Measurements from ENCODE around the gene CHPT1. TPM values are rescaled to one million over a fixed set of nuclear protein-coding genes. Genes with fewer than 3 reads are reported as not detected.

CHPT1 gene
- total and polyA plus RNA-seq, 9 of the 15 experiments (the other 6 are each of a cell fraction or from before 2014, with no cell fraction given), result 15.3 to 210 (median 91.9) TPM

GRCh38 chr12:101772012-101772775 is 74.8 kb downstream of the CHPT1 start:
- CTCF ChIA-PET (ENCODE audit: low intra/inter-chr PET ratio), result interaction anchor here (1.2 to 3.1 kb wide), 2 partner anchors 59 to 358 kb away, joined by 3 to 23 read pairs; partner anchors contain the start of gene GNPTAB
- H2AFZ ChIP-seq (ENCODE audit: low read depth, low read length), result no peak overlapping the region
- peaks cover 30% of the 10 kb centered on the region for H3K36me3 ChIP-seq (ENCODE audit: control insufficient read depth, insufficient read depth, low read length)
- DNase-seq (ENCODE audit: extremely low read depth in 1 of 4, low spot score in 3 of 4) (no peak), FAIRE-seq (no peak), ATAC-seq (no peak)
- in situ Hi-C loops (cut with MboI) (no loop called here), intact Hi-C loops (cut with micrococcal nuclease) (loop anchor here (5.0 kb wide), 1 partner anchor 360 kb away; no protein-coding TSS in a partner anchor)
- no TSS peak for BruUV-seq (replicated peaks)
- no peaks in the 10 kb centered on the region for H3K9me3 ChIP-seq (replicated peaks; ENCODE audit: control insufficient read depth, insufficient read depth, low read depth, low read length)
- WGBS (ENCODE audit: insufficient coverage, low coverage, missing lambda C conversion rate), result 69% methylated on average over 5 of the region's 5 CpGs
- POLR2A ChIA-PET, result no interaction called here
- H3K9me1 ChIP-seq (ENCODE audit: control insufficient read depth, insufficient read depth, low read length), result no peaks in the 10 kb centered on the region
- no peak overlapping the region for H3K4me3 ChIP-seq
- H3K9ac ChIP-seq (ENCODE audit: insufficient read depth in 1 of 2, low read depth in 2 of 2, low read length in 2 of 2), result no peak overlapping the region
- no peaks in the 10 kb centered on the region for H3K4me1 ChIP-seq (replicated peaks in 1 of 2; ENCODE audit: control insufficient read depth in 2 of 2, insufficient read depth in 2 of 2, low read length in 2 of 2)
- no peak overlapping the region for H3K27ac ChIP-seq (ENCODE audit: extremely low read depth, low read depth, low read length)
- no peak overlapping the region for H3K4me2 ChIP-seq (ENCODE audit: insufficient read depth, low read length)
- no peaks in the 10 kb centered on the region for H4K20me1 ChIP-seq (replicated peaks; ENCODE audit: control insufficient read depth, insufficient read depth, low read length)
- no peaks in the 10 kb centered on the region for H3K79me2 ChIP-seq (ENCODE audit: control insufficient read depth, insufficient read depth, low read length)
- H3K27me3 ChIP-seq (ENCODE audit: control insufficient read depth in 2 of 2, insufficient read depth in 2 of 2, low read length in 2 of 2), result no peaks in the 10 kb centered on the region
- no peak for TF ChIP-seq MTA1 (IDR thresholded peaks at IDR 0.05; ENCODE audit: borderline replicate concordance)
- no peak for TF ChIP-seq TEAD4 (IDR thresholded peaks at IDR 0.05; ENCODE audit: low read length)
- TF ChIP-seq TEAD4 (CRISPR knock-in tag; IDR thresholded peaks at IDR 0.05; ENCODE audit: borderline replicate concordance), result no peak
- TF ChIP-seq, protein P1, sequence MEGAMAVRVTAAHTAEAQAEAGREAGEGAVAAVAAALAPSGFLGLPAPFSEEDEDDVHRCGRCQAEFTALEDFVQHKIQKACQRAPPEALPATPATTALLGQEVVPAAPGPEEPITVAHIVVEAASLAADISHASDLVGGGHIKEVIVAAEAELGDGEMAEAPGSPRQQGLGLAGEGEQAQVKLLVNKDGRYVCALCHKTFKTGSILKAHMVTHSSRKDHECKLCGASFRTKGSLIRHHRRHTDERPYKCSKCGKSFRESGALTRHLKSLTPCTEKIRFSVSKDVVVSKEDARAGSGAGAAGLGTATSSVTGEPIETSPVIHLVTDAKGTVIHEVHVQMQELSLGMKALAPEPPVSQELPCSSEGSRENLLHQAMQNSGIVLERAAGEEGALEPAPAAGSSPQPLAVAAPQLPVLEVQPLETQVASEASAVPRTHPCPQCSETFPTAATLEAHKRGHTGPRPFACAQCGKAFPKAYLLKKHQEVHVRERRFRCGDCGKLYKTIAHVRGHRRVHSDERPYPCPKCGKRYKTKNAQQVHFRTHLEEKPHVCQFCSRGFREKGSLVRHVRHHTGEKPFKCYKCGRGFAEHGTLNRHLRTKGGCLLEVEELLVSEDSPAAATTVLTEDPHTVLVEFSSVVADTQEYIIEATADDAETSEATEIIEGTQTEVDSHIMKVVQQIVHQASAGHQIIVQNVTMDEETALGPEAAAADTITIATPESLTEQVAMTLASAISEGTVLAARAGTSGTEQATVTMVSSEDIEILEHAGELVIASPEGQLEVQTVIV (CRISPR knock-in tag; IDR thresholded peaks at IDR 0.05; ENCODE audit: borderline replicate concordance), result no peak
- no peak for TF ChIP-seq TFAM (CRISPR knock-in tag; conservative IDR thresholded peaks at IDR 0.05)
- TF ChIP-seq MNT (conservative IDR thresholded peaks at IDR 0.05), result no peak
- TF ChIP-seq SMAD3 (CRISPR knock-in tag; conservative IDR thresholded peaks at IDR 0.05), result no peak
- no peak for TF ChIP-seq ZBTB9 (CRISPR knock-in tag; IDR thresholded peaks at IDR 0.05)
- TF ChIP-seq TRIM24 (IDR thresholded peaks at IDR 0.05), result no peak
- no peak for TF ChIP-seq MCM3 (IDR thresholded peaks at IDR 0.05)
- TF ChIP-seq ZNF280B (CRISPR knock-in tag; IDR thresholded peaks at IDR 0.05), result no peak
- TF ChIP-seq, protein P2, sequence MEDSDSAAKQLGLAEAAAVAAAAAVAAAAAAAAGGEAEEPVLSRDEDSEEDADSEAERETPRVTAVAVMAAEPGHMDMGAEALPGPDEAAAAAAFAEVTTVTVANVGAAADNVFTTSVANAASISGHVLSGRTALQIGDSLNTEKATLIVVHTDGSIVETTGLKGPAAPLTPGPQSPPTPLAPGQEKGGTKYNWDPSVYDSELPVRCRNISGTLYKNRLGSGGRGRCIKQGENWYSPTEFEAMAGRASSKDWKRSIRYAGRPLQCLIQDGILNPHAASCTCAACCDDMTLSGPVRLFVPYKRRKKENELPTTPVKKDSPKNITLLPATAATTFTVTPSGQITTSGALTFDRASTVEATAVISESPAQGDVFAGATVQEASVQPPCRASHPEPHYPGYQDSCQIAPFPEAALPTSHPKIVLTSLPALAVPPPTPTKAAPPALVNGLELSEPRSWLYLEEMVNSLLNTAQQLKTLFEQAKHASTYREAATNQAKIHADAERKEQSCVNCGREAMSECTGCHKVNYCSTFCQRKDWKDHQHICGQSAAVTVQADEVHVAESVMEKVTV (CRISPR knock-in tag; IDR thresholded peaks at IDR 0.05), result no peak

Data from K562 (cell line).